Lower leg skin (tissue), 3 donors: ENCODE results near the gene POLR2B.
"Not testable (repeated sequence)": the region's sequence is repeated elsewhere in the genome, so short reads cannot be mapped to it uniquely, and the experiment has no call there.

Experiments
- POLR2A ChIP-seq, 2 donors: fragments of 450-650 bp; IDR thresholded peaks; one replicate each; pipeline ENCODE4 v1.6.1; 2016 to 2017; ENCODE audit warnings: antibody characterized with exemption in 2 of 2, mild to moderate bottlenecking in 1 of 2, moderate library complexity in 1 of 2
- TF ChIP-seq, protein P1 (sequence below), 3 donors: fragments of 450-650 bp; IDR thresholded peaks; one replicate each; pipeline ENCODE4 v1.5.1; 2016; ENCODE audit warnings: antibody characterized with exemption in 3 of 3, mild to moderate bottlenecking in 3 of 3, moderate library complexity in 2 of 3

GRCh38 chr4:57060717-57061067 is 82.0 kb downstream of the POLR2B start:
- TF ChIP-seq, protein P1, sequence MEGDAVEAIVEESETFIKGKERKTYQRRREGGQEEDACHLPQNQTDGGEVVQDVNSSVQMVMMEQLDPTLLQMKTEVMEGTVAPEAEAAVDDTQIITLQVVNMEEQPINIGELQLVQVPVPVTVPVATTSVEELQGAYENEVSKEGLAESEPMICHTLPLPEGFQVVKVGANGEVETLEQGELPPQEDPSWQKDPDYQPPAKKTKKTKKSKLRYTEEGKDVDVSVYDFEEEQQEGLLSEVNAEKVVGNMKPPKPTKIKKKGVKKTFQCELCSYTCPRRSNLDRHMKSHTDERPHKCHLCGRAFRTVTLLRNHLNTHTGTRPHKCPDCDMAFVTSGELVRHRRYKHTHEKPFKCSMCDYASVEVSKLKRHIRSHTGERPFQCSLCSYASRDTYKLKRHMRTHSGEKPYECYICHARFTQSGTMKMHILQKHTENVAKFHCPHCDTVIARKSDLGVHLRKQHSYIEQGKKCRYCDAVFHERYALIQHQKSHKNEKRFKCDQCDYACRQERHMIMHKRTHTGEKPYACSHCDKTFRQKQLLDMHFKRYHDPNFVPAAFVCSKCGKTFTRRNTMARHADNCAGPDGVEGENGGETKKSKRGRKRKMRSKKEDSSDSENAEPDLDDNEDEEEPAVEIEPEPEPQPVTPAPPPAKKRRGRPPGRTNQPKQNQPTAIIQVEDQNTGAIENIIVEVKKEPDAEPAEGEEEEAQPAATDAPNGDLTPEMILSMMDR (IDR thresholded peaks at IDR 0.05), result not testable (repeated sequence)
- TF ChIP-seq POLR2A (IDR thresholded peaks at IDR 0.05), result not testable (repeated sequence)
